Testis (tissue), 2 donors: ENCODE results near the gene SYNDIG1.

Experiments
- POLR2A ChIP-seq: fragments of 450-650 bp; IDR thresholded peaks from one replicate; pipeline ENCODE4 v1.6.1; 2017; ENCODE audit warnings: antibody characterized with exemption, mild to moderate bottlenecking, moderate library complexity
- TF ChIP-seq, protein P1 (sequence below), 3 experiments: fragments of 450-650 bp in 2 of 3; fragments of 200-600 bp in 1 of 3; sonication (generic) in 1 of 3; IDR thresholded peaks; one replicate each; pipeline ENCODE4 v1.5.1; 2016 to 2019; ENCODE audit warnings: antibody characterized with exemption in 3 of 3, mild to moderate bottlenecking in 2 of 3, moderate library complexity in 1 of 3

DNA sequence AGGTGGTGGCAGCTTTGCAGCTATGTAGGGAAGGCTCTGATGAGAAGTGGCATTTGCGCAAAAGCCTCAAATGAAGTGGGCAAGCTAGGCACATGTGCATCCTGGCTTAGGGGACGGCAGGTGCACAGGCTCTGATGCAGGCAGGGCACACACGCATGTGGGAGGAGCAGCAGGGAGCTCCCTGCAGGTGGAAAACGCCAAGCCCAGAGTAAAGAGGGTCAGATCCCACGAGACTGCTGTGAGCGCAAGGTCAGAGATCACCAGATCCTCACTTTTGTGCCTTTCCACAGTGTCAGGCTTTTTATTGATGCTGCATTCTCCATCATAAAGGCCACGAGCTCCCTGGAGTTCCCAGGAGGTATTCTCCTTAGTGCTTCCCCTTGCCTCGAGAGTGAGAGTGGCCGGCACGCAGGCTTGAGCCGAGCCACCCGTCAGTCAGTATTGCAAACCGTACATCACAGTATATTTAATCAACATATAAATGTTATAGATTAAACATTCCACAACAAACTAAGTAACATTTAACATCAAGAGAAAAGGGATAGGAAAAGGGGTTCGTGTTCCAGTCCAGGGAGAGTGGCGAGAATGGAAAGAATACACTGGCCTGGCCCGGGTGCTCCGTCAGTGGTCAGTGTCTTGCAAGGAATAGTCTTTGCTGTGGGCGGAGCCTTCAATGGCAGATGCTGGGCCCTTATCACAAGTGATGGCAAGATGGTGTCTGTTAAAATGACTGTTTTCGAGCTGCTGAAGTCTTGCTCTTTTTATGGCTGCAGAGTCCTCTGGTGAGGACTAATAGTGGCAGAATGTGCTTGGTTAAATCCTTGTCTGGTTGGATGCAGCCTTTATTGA, 109.4 kb downstream of the SYNDIG1 start:
- TF ChIP-seq, protein P1, sequence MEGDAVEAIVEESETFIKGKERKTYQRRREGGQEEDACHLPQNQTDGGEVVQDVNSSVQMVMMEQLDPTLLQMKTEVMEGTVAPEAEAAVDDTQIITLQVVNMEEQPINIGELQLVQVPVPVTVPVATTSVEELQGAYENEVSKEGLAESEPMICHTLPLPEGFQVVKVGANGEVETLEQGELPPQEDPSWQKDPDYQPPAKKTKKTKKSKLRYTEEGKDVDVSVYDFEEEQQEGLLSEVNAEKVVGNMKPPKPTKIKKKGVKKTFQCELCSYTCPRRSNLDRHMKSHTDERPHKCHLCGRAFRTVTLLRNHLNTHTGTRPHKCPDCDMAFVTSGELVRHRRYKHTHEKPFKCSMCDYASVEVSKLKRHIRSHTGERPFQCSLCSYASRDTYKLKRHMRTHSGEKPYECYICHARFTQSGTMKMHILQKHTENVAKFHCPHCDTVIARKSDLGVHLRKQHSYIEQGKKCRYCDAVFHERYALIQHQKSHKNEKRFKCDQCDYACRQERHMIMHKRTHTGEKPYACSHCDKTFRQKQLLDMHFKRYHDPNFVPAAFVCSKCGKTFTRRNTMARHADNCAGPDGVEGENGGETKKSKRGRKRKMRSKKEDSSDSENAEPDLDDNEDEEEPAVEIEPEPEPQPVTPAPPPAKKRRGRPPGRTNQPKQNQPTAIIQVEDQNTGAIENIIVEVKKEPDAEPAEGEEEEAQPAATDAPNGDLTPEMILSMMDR (IDR thresholded peaks at IDR 0.05): no peak
- TF ChIP-seq POLR2A: no peak
